ENCODE measurements around the gene RNF14. TPM values are rescaled to one million over a fixed set of nuclear protein-coding genes. Genes with fewer than 3 reads are reported as not detected.

The RNF14 gene
- total and polyA plus RNA-seq, 9 of the 15 experiments (the other 6 are each of a cell fraction or from before 2014, with no cell fraction given): 36.3 to 140 (median 75.1) TPM

- no peak for TF ChIP-seq ZHX1 (conservative IDR thresholded peaks at IDR 0.05; ENCODE audit: low read length)
- TF ChIP-seq MCM7 (IDR thresholded peaks at IDR 0.05): no peak
- TF ChIP-seq GTF3C2 (IDR thresholded peaks at IDR 0.05; ENCODE audit: borderline replicate concordance, extremely low read depth, insufficient read length): no peak
- TF ChIP-seq FOXK1 (CRISPR knock-in tag; IDR thresholded peaks at IDR 0.05; ENCODE audit: borderline replicate concordance): no peak; the same call in 1 of the 2 replicates
- TF ChIP-seq ELF1 (tag; IDR thresholded peaks at IDR 0.05): peak; percentile 92
- no peak for TF ChIP-seq MYNN (IDR thresholded peaks at IDR 0.05)
- no peak for TF ChIP-seq MYNN (CRISPR knock-in tag; IDR thresholded peaks at IDR 0.05)
- peak in 1 of 2 experiments; percentile 62; a peak in 2 of 4 replicates for TF ChIP-seq MNT (conservative IDR thresholded peaks at IDR 0.05)
- no peak for TF ChIP-seq RUNX1 (IDR thresholded peaks at IDR 0.05; ENCODE audit: low read depth)
- no peak for TF ChIP-seq CBX1 (IDR thresholded peaks at IDR 0.05; ENCODE audit: low read depth)
- peak in 1 of 2 experiments; percentile 68; a peak in 1 of 4 replicates for TF ChIP-seq RCOR1 (IDR thresholded peaks at IDR 0.05; ENCODE audit: borderline replicate concordance in 1 of 2, low read depth in 2 of 2, low read length in 2 of 2)
- TF ChIP-seq SFPQ (IDR thresholded peaks at IDR 0.05; ENCODE audit: low read depth, low read length): no peak
- TF ChIP-seq HMG20B (CRISPR knock-in tag; IDR thresholded peaks at IDR 0.05): no peak
Observed at GRCh38 chr5:141960449-141961323, 8.2 kb upstream of the RNF14 start (continued).

Measured in K562 (cell line).